Liver (tissue), 9 donors: ENCODE measurements around the gene DSCAML1. TPM values are rescaled to one million over a fixed set of nuclear protein-coding genes. Genes with fewer than 3 reads are reported as not detected.

Source experiments
- DNase-seq: peaks from one replicate; pipeline ENCODE4 v3.0.0-alpha.2; 2017; ENCODE audit warnings: low spot score
- H3K27ac ChIP-seq, 2 donors: one replicate each; pipeline ENCODE4 v1.7.0; 2013; ENCODE audit warnings: inconsistent platforms in 2 of 2, low read length in 2 of 2, control low read depth in 1 of 2, low read depth in 1 of 2, mild to moderate bottlenecking in 1 of 2
- H3K27me3 ChIP-seq, 4 donors: one replicate each; pipeline versions ENCODE4 v1.6.1 to v1.7.0; 2013; ENCODE audit warnings: low read length in 3 of 4, inconsistent platforms in 1 of 4, mild to moderate bottlenecking in 1 of 4, moderate library complexity in 1 of 4; ENCODE audit not compliant: control insufficient read depth in 4 of 4, insufficient read depth in 4 of 4
- H3K36me3 ChIP-seq, 4 donors: one replicate each; pipeline versions ENCODE4 v1.6.1 to v1.7.0; 2013; ENCODE audit warnings: low read length in 3 of 4, mild to moderate bottlenecking in 3 of 4, low read depth in 1 of 4, moderate library complexity in 1 of 4; ENCODE audit not compliant: control insufficient read depth in 4 of 4, insufficient read depth in 3 of 4
- H3K4me1 ChIP-seq, 4 donors: one replicate each; pipeline versions ENCODE4 v1.6.1 to v1.7.0; 2013; ENCODE audit warnings: low read length in 3 of 4, mild to moderate bottlenecking in 3 of 4, moderate library complexity in 1 of 4; ENCODE audit not compliant: control insufficient read depth in 4 of 4, insufficient read depth in 4 of 4
- H3K4me3 ChIP-seq, 3 donors: one replicate each; pipeline versions ENCODE4 v1.6.1 to v1.7.0; 2013; ENCODE audit warnings: low read length in 3 of 3, control low read depth in 1 of 3, low read depth in 1 of 3, mild to moderate bottlenecking in 1 of 3
- H3K9ac ChIP-seq, 2 donors: one replicate each; pipeline ENCODE4 v1.7.0; 2013; ENCODE audit warnings: low read length in 2 of 2, mild to moderate bottlenecking in 2 of 2, moderate library complexity in 2 of 2, control low read depth in 1 of 2, low read depth in 1 of 2
- H3K9me3 ChIP-seq, 4 donors: one replicate each; pipeline versions ENCODE4 v1.6.1 to v1.7.0; 2013; ENCODE audit warnings: low read length in 3 of 4; ENCODE audit not compliant: control insufficient read depth in 4 of 4
- ATF3 ChIP-seq: IDR thresholded peaks from 2 replicates; pipeline ENCODE4 v1.6.1; 2016; ENCODE audit warnings: antibody characterized with exemption
- CTCF ChIP-seq: fragments of 150-350 bp; IDR thresholded peaks from 2 replicates; pipeline ENCODE4 v1.5.1; 2017; ENCODE audit warnings: improper control_type of control experiment, low read depth, low read length; ENCODE audit not compliant: missing input control
- EGR1 ChIP-seq, 2 donors: IDR thresholded peaks; 2 replicates each; pipeline ENCODE4 v1.6.1; 2016 to 2018; ENCODE audit warnings: antibody characterized with exemption in 2 of 2, low read depth in 2 of 2
- FOXA1 ChIP-seq: IDR thresholded peaks from 2 replicates; pipeline ENCODE4 v1.6.1; 2016; ENCODE audit warnings: antibody characterized with exemption
- FOXA2 ChIP-seq: IDR thresholded peaks from 2 replicates; pipeline ENCODE4 v1.6.1; 2016; ENCODE audit warnings: antibody characterized with exemption
- GABPA ChIP-seq, 2 donors: IDR thresholded peaks in 1 of 2; conservative IDR thresholded peaks in 1 of 2; 2 replicates each; pipeline ENCODE4 v1.6.1; 2016; ENCODE audit warnings: antibody characterized with exemption in 2 of 2, mild to moderate bottlenecking in 1 of 2, moderate library complexity in 1 of 2
- HNF4A ChIP-seq, 2 donors: conservative IDR thresholded peaks; 2 replicates each; pipeline ENCODE4 v1.6.1; 2016; ENCODE audit warnings: antibody characterized with exemption in 2 of 2, mild to moderate bottlenecking in 2 of 2
- HNF4G ChIP-seq: IDR thresholded peaks from 2 replicates; pipeline ENCODE4 v1.6.1; 2016; ENCODE audit warnings: antibody characterized with exemption
- JUND ChIP-seq, 2 donors: IDR thresholded peaks; 2 replicates each; pipeline ENCODE4 v1.6.1; 2016; ENCODE audit warnings: antibody characterized with exemption in 2 of 2
- MAX ChIP-seq: IDR thresholded peaks from 2 replicates; pipeline ENCODE4 v1.6.1; 2016; ENCODE audit warnings: antibody characterized with exemption
- NR2F2 ChIP-seq: IDR thresholded peaks from 2 replicates; pipeline ENCODE4 v1.6.1; 2016; ENCODE audit warnings: antibody characterized with exemption
- RAD21 ChIP-seq, 2 donors: IDR thresholded peaks; 2 replicates each; pipeline ENCODE4 v1.6.1; 2016; ENCODE audit warnings: antibody characterized with exemption in 2 of 2, mild to moderate bottlenecking in 2 of 2
- RXRA ChIP-seq, 2 donors: IDR thresholded peaks; 2 replicates each; pipeline ENCODE4 v1.6.1; 2017 to 2018; ENCODE audit warnings: antibody characterized with exemption in 2 of 2, mild to moderate bottlenecking in 1 of 2
- SP1 ChIP-seq: IDR thresholded peaks from 2 replicates; pipeline ENCODE4 v1.6.1; 2018; ENCODE audit warnings: antibody characterized with exemption, mild to moderate bottlenecking
- TAF1 ChIP-seq: conservative IDR thresholded peaks from 2 replicates; pipeline ENCODE4 v1.6.1; 2016; ENCODE audit warnings: antibody characterized with exemption, mild to moderate bottlenecking
- YY1 ChIP-seq: IDR thresholded peaks from 2 replicates; pipeline ENCODE4 v1.6.1; 2016; ENCODE audit warnings: antibody characterized with exemption, mild to moderate bottlenecking
- ZBTB33 ChIP-seq: IDR thresholded peaks from 2 replicates; pipeline ENCODE4 v1.6.1; 2016; ENCODE audit warnings: antibody characterized with exemption
- WGBS: extraction: QIAGEN DNeasy Blood & Tissue Kit; methylation state at CpG from one replicate; pipeline ENCODE4 v1.1.7; 2013; 5-methylcytosine and 5-hydroxymethylcytosine counted together
- polyA plus RNA-seq, 2 donors: library from polyadenylated mRNA; stranded (reverse) in 1 of 2; unstranded in 1 of 2; fragments of 200-250 nt in 1 of 2; fragments of >200 nt in 1 of 2; fragmentation: Nextera tagmentation in 1 of 2; extraction: Ambion mirVana in 1 of 2; gene quantifications; one replicate each; pipeline versions ENCODE4 v1.2.1 to v1.2.3, GENCODE V29; 2013 to 2015
- total RNA-seq, 2 donors: library from RNA; depleted of rRNA; stranded (reverse); fragments of >200 nt; gene quantifications; one replicate each; pipeline ENCODE4 v1.2.3, GENCODE V29; 2014
- TF ChIP-seq, protein P1 (sequence below): IDR thresholded peaks from 2 replicates; pipeline ENCODE4 v1.6.1; 2016; ENCODE audit warnings: antibody characterized with exemption, mild to moderate bottlenecking
- donor health status: healthy.
- donor health status: healthy.
- donor health status: healthy.
- donor health status: healthy.
- donor health status: healthy.

DSCAML1 gene
- total and polyA plus RNA-seq, 4 donors = 0.07 to 0.42 (median 0.20) TPM

DNA sequence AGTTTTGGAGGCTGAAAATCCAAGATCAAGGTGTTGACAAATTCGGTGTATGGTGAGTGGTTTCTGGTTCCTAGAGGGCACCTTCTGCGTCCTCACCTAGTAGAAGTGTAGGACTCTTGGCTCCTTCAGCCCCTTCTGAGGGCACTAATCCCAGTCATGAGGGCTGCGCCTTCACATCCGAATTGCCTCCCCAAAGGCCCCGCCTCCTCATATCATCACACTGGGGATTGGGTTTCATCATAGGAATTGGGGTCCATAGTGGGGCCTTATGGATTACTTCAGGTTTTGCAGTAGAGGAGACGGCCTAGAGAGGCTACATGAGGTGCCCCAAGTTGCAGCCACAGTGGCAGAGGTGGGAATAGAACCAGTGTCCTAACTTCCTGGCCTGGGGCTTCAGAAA is 382.3 kb downstream of the DSCAML1 start:
- Histone ChIP-seq H3K9me3 (no peaks in the 10 kb centered on the region), H3K36me3 (peaks cover 0 to 10% (median 2%) of the 10 kb centered on the region in 4 donors), H3K27me3 (no peaks in the 10 kb centered on the region), H3K4me1 (no peaks in the 10 kb centered on the region), H3K4me3 (no peak overlapping the region), H3K9ac (no peak overlapping the region), H3K27ac (no peak overlapping the region)
- TF ChIP-seq TAF1 = no peak
- no peak for TF ChIP-seq FOXA2
- TF ChIP-seq RXRA (IDR thresholded peaks at IDR 0.05) = no peak
- no peak for TF ChIP-seq CTCF
- TF ChIP-seq ZBTB33 = no peak
- no peak for TF ChIP-seq FOXA1
- no peak for TF ChIP-seq HNF4A (conservative IDR thresholded peaks at IDR 0.05)
- no peak for TF ChIP-seq RAD21 (IDR thresholded peaks at IDR 0.05)
- TF ChIP-seq MAX = no peak
- no peak for TF ChIP-seq ATF3
- TF ChIP-seq SP1 = no peak
- TF ChIP-seq GABPA (IDR thresholded peaks at IDR 0.05 in 1 of 2, conservative IDR thresholded peaks at IDR 0.05 in 1 of 2) = no peak
- no peak for TF ChIP-seq YY1
- no peak for TF ChIP-seq HNF4G
- no peak for TF ChIP-seq NR2F2
- no peak for TF ChIP-seq JUND (IDR thresholded peaks at IDR 0.05)
- TF ChIP-seq, protein P1, sequence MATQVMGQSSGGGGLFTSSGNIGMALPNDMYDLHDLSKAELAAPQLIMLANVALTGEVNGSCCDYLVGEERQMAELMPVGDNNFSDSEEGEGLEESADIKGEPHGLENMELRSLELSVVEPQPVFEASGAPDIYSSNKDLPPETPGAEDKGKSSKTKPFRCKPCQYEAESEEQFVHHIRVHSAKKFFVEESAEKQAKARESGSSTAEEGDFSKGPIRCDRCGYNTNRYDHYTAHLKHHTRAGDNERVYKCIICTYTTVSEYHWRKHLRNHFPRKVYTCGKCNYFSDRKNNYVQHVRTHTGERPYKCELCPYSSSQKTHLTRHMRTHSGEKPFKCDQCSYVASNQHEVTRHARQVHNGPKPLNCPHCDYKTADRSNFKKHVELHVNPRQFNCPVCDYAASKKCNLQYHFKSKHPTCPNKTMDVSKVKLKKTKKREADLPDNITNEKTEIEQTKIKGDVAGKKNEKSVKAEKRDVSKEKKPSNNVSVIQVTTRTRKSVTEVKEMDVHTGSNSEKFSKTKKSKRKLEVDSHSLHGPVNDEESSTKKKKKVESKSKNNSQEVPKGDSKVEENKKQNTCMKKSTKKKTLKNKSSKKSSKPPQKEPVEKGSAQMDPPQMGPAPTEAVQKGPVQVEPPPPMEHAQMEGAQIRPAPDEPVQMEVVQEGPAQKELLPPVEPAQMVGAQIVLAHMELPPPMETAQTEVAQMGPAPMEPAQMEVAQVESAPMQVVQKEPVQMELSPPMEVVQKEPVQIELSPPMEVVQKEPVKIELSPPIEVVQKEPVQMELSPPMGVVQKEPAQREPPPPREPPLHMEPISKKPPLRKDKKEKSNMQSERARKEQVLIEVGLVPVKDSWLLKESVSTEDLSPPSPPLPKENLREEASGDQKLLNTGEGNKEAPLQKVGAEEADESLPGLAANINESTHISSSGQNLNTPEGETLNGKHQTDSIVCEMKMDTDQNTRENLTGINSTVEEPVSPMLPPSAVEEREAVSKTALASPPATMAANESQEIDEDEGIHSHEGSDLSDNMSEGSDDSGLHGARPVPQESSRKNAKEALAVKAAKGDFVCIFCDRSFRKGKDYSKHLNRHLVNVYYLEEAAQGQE = no peak
- TF ChIP-seq EGR1 (IDR thresholded peaks at IDR 0.05; ENCODE audit: low read depth in 2 of 2) = no peak
- DNase-seq = no peak
- WGBS = 97% methylated on average over 6 of the region's 6 CpGs
